H1 (cell line): ENCODE data around the gene DYNLT1. TPM values are rescaled to one million over a fixed set of nuclear protein-coding genes. Genes with fewer than 3 reads are reported as not detected.
"Not testable (repeated sequence)": the region's sequence is repeated elsewhere in the genome, so short reads cannot be mapped to it uniquely, and the experiment has no call there.

Source experiments
- CTCF ChIA-PET: fragments of 300-600 bp; sonication (Branson Sonifier 250); formaldehyde crosslinking; loops from one replicate; lab custom pipeline; 2021; ENCODE audit not compliant: partially characterized antibody; lab: Charles Lee
- POLR2A ChIA-PET: fragments of 300-600 bp; sonication (Branson Sonifier 250); formaldehyde crosslinking; loops from one replicate; lab custom pipeline; 2021; ENCODE audit warnings: inconsistent platforms; ENCODE audit not compliant: partially characterized antibody; lab: Charles Lee
- DNase-seq, 2 experiments: peaks; one replicate each; pipeline versions ENCODE4 v3.0.0 to v3.0.0-alpha.2; 2010 to 2022; ENCODE audit warnings: low spot score in 2 of 2, low read depth in 1 of 2, mixed read lengths in 1 of 2
- FAIRE-seq: peaks from 2 replicates; lab custom pipeline; 2011; peaks lifted over from hg19 to GRCh38; lab: Jason Lieb, UNC
- H2AFZ ChIP-seq: 2 replicates; pipeline ENCODE4 v1.8.1; 2012; ENCODE audit warnings: low read length, inconsistent platforms
- H2AK5ac ChIP-seq: 2 replicates; pipeline ENCODE4 v1.6.1; 2013; ENCODE audit warnings: low read depth, low read length
- H2BK120ac ChIP-seq: replicated peaks from 2 replicates; pipeline ENCODE3; 2013; ENCODE audit warnings: low read depth, low read length, inconsistent platforms
- H2BK12ac ChIP-seq: 2 replicates; pipeline ENCODE4 v1.6.1; 2013; ENCODE audit warnings: low read depth, low read length
- H2BK15ac ChIP-seq: 2 replicates; pipeline ENCODE4 v1.6.1; 2013; ENCODE audit warnings: low read length
- H2BK20ac ChIP-seq: 2 replicates; pipeline ENCODE4 v1.6.1; 2013; ENCODE audit warnings: low read length
- H2BK5ac ChIP-seq: 2 replicates; pipeline ENCODE4 v1.6.1; 2013; ENCODE audit warnings: low read depth, low read length
- H3K14ac ChIP-seq: 2 replicates; pipeline ENCODE4 v1.6.1; 2013; ENCODE audit warnings: inconsistent platforms; ENCODE audit not compliant: insufficient read length
- H3K18ac ChIP-seq: 2 replicates; pipeline ENCODE4 v1.6.1; 2013; ENCODE audit warnings: low read length; ENCODE audit errors: extremely low read depth
- H3K23ac ChIP-seq: 2 replicates; pipeline ENCODE4 v1.6.1; 2013; ENCODE audit warnings: inconsistent platforms; ENCODE audit not compliant: insufficient read length
- H3K23me2 ChIP-seq: 2 replicates; pipeline ENCODE4 v1.6.1; 2013; ENCODE audit warnings: low read depth, low read length
- H3K27ac ChIP-seq: 2 replicates; pipeline ENCODE4 v1.6.1; 2011; ENCODE audit warnings: low read depth, low read length, inconsistent platforms
- H3K27me3 ChIP-seq, 4 experiments: replicated peaks in 1 of 4; 1 replicate in 1 of 4; 2 replicates in 3 of 4; pipeline versions ENCODE4 v1.6.1 to v1.8.1; 2011 to 2013; ENCODE audit warnings: low read length in 3 of 4, mild to moderate bottlenecking in 3 of 4, inconsistent platforms in 2 of 4, mixed read lengths in 2 of 4, moderate library complexity in 1 of 4; ENCODE audit not compliant: control insufficient read depth in 3 of 4, insufficient read depth in 3 of 4; ENCODE audit errors: extremely low read depth in 1 of 4
- H3K36me3 ChIP-seq, 4 experiments: 2 replicates each; pipeline versions ENCODE4 v1.6.1 to v1.8.1; 2011 to 2013; ENCODE audit warnings: mild to moderate bottlenecking in 4 of 4, low read length in 3 of 4, moderate library complexity in 2 of 4, control low read depth in 1 of 4, inconsistent platforms in 1 of 4; ENCODE audit not compliant: insufficient read depth in 4 of 4, control insufficient read depth in 2 of 4
- H3K4ac ChIP-seq: replicated peaks from 2 replicates; pipeline ENCODE3; 2013; ENCODE audit warnings: low read length, low read depth, mixed read lengths, inconsistent platforms; ENCODE audit not compliant: insufficient read length
- H3K4me1 ChIP-seq, 4 experiments: replicated peaks in 1 of 4; 1 replicate in 1 of 4; 2 replicates in 3 of 4; pipeline versions ENCODE4 v1.6.1 to v1.8.1; 2011 to 2013; ENCODE audit warnings: low read length in 3 of 4, inconsistent platforms in 2 of 4, mixed read lengths in 1 of 4; ENCODE audit not compliant: insufficient read depth in 4 of 4, control insufficient read depth in 3 of 4
- H3K4me2 ChIP-seq, 2 experiments: 2 replicates each; pipeline versions ENCODE4 v1.6.1 to v1.8.1; 2011 to 2013; ENCODE audit warnings: low read depth in 2 of 2, low read length in 2 of 2, control low read depth in 1 of 2, inconsistent platforms in 1 of 2, mild to moderate bottlenecking in 1 of 2; ENCODE audit not compliant: insufficient read depth in 1 of 2
- H3K4me3 ChIP-seq, 4 experiments: fragments of 200-600, 300-600 bp in 1 of 4; sonication (generic), shearing (Covaris generic), sonication (Bioruptor Twin) in 1 of 4; 2 replicates each; pipeline versions ENCODE4 v1.5.1 to v1.8.1; 2011 to 2016; ENCODE audit warnings: low read length in 4 of 4, low read depth in 3 of 4, control low read depth in 2 of 4, inconsistent platforms in 2 of 4, mild to moderate bottlenecking in 2 of 4, mixed read lengths in 1 of 4, moderate library complexity in 1 of 4; ENCODE audit not compliant: insufficient read depth in 2 of 4; ENCODE audit errors: extremely low read depth in 1 of 4
- H3K56ac ChIP-seq: replicated peaks from 2 replicates; pipeline ENCODE3; 2013; ENCODE audit warnings: low read depth, mild to moderate bottlenecking, mixed read lengths, low read length, inconsistent platforms; ENCODE audit not compliant: insufficient read length
- H3K79me1 ChIP-seq: 2 replicates; pipeline ENCODE4 v1.6.1; 2013; ENCODE audit warnings: low read depth, low read length, control low read depth
- H3K79me2 ChIP-seq, 2 experiments: 2 replicates each; pipeline versions ENCODE4 v1.6.1 to v1.8.1; 2012 to 2013; ENCODE audit warnings: low read length in 2 of 2, mild to moderate bottlenecking in 2 of 2, inconsistent platforms in 1 of 2; ENCODE audit not compliant: insufficient read depth in 2 of 2, control insufficient read depth in 1 of 2
- H3K9ac ChIP-seq, 4 experiments: replicated peaks in 1 of 4; 1 replicate in 1 of 4; 2 replicates in 3 of 4; pipeline versions ENCODE4 v1.6.1 to v1.8.1; 2011 to 2013; ENCODE audit warnings: low read depth in 3 of 4, low read length in 3 of 4, control low read depth in 2 of 4, mild to moderate bottlenecking in 2 of 4, moderate library complexity in 2 of 4, inconsistent platforms in 1 of 4; ENCODE audit errors: extremely low read depth in 1 of 4
- H3K9me3 ChIP-seq, 2 experiments: 2 replicates each; pipeline versions ENCODE4 v1.6.1 to v1.8.1; 2012 to 2013; ENCODE audit warnings: mild to moderate bottlenecking in 2 of 2, moderate library complexity in 2 of 2, control low read depth in 1 of 2, inconsistent platforms in 1 of 2, low read depth in 1 of 2, low read length in 1 of 2, mixed read lengths in 1 of 2; ENCODE audit not compliant: insufficient read depth in 2 of 2
- H4K20me1 ChIP-seq, 2 experiments: replicated peaks in 1 of 2; 2 replicates each; pipeline versions ENCODE3 to v1.8.1; 2011 to 2013; ENCODE audit warnings: inconsistent platforms in 2 of 2, low read length in 2 of 2, mild to moderate bottlenecking in 1 of 2; ENCODE audit not compliant: insufficient read depth in 2 of 2, control insufficient read depth in 1 of 2
- H4K5ac ChIP-seq: 2 replicates; pipeline ENCODE4 v1.6.1; 2013; ENCODE audit warnings: low read length, low read depth, mixed read lengths, inconsistent platforms; ENCODE audit not compliant: insufficient read length
- H4K8ac ChIP-seq: 2 replicates; pipeline ENCODE4 v1.8.0; 2013; ENCODE audit warnings: mild to moderate bottlenecking, moderate library complexity, low read length, inconsistent platforms; ENCODE audit not compliant: insufficient read depth; ENCODE audit errors: extremely low read depth
- H4K91ac ChIP-seq: replicated peaks from 2 replicates; pipeline ENCODE3; 2013; ENCODE audit warnings: low read length, mixed read lengths, inconsistent platforms; ENCODE audit not compliant: insufficient read length
- WGBS, 2 experiments: shearing (Covaris generic) in 1 of 2; methylation state at CpG; one replicate each; pipeline versions ENCODE4 v1.1.6 to v1.1.7; 2013 to 2015; ENCODE audit warnings: low lambda C conversion rate in 2 of 2, mixed read lengths in 2 of 2, inconsistent platforms in 1 of 2, low coverage in 1 of 2, missing lambda C conversion rate in 1 of 2; ENCODE audit not compliant: insufficient replicate concordance in 2 of 2, insufficient coverage in 1 of 2, insufficient read length in 1 of 2; ENCODE audit errors: extremely low coverage in 1 of 2, missing lambda C conversion rate in 1 of 2; 5-methylcytosine and 5-hydroxymethylcytosine counted together
- polyA plus RNA-seq, 7 experiments: library from polyadenylated mRNA; depleted of rRNA in 3 of 7; stranded (reverse) in 5 of 7; unstranded in 2 of 7; fragments of >200 nt in 5 of 7; fragments of 200-250 nt in 2 of 7; gene quantifications; 1 replicate in 5 of 7; 2 replicates in 1 of 7; 4 replicates in 1 of 7; pipeline versions ENCODE4 v1.2.1 to v1.2.3, GENCODE V29; 2011 to 2013; ENCODE audit warnings: missing spikeins in 2 of 7, mixed read lengths in 2 of 7
- total RNA-seq: library from RNA; stranded (reverse); fragmentation: NEBNext Ultra II Directional; extraction: Animal tissue kit (Norgen Biotek cat#: 25700); gene quantifications from 2 replicates; pipeline ENCODE4 v1.2.1, GENCODE V29; 2021

DYNLT1 gene
- total and polyA plus RNA-seq, 2 of the 8 experiments (the other 6 are each of a cell fraction or from before 2014, with no cell fraction given): 119 to 245 TPM

DNA sequence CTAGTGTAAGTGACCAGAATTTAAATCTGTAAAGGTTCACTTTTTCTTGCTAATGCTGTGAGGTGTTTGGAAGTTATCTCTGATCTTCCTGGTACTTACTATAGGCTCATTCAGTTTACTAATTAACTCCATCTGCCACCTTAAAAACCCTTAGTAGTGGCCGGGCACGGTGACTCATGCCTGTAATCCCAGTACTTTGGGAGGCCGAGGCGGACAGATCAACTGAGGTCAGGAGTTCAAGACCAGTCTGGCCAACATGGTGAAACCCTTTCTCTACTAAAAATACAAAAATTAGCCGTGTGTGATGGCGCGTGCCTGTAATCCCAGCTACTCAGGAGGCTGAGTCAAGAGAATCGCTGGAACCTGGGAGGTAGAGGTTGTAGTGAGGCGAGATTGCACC lies 12.4 kb upstream of the DYNLT1 start:
- H2BK12ac ChIP-seq, H2BK120ac ChIP-seq, H3K79me2 ChIP-seq, FAIRE-seq, H3K36me3 ChIP-seq, H3K27me3 ChIP-seq, H4K8ac ChIP-seq, CTCF ChIA-PET, H3K79me1 ChIP-seq, H2BK15ac ChIP-seq, H3K23ac ChIP-seq, H3K23me2 ChIP-seq, H3K27ac ChIP-seq, H4K91ac ChIP-seq, H3K9me3 ChIP-seq, H2BK5ac ChIP-seq, H3K4me3 ChIP-seq, H3K14ac ChIP-seq, H3K56ac ChIP-seq, H3K4me1 ChIP-seq, H4K5ac ChIP-seq, H3K4me2 ChIP-seq, DNase-seq, H3K9ac ChIP-seq, H2AK5ac ChIP-seq, H2BK20ac ChIP-seq, H2AFZ ChIP-seq, H3K18ac ChIP-seq, H3K4ac ChIP-seq, H4K20me1 ChIP-seq: not testable (repeated sequence)
- POLR2A ChIA-PET: interaction anchor here (0.6 kb wide), 1 partner anchor 14 kb away, joined by 3 read pairs; no protein-coding TSS in a partner anchor
- 95% methylated on average over 7 of the region's 9 CpGs; no CpG with 5 or more reads in 1 of the 2 experiments for WGBS, 2 experiments
